HL-60/S4 treated with retinoic acid at 250 ng/mL for 4 days and 3 days (cell line): ENCODE results near the gene SLC8A1.

Experiments
- in situ Hi-C: fragments of 300-500 bp; cut with MboI; formaldehyde crosslinking; loops from 2 replicates; pipeline ENCODE4 v1.7.0; 2022; ENCODE audit warnings: low sequenced_read_pairs

The SLC8A1 gene

GRCh38 chr2:40451918-40452605 lies at the start of gene SLC8A1:
SLC8A1 (minus strand) TSS chr2:40452090.
- in situ Hi-C loops: no loop called here

GRCh38 chr2:40499437-40499836 lies 47.5 kb upstream of the SLC8A1 start:
- in situ Hi-C loops: no loop called here

- in situ Hi-C loops: no loop called here
Observed at GRCh38 chr2:40497251-40497859, 45.5 kb upstream of the SLC8A1 start.

- in situ Hi-C loops: no loop called here
Observed at GRCh38 chr2:40489678-40489960, 37.7 kb upstream of the SLC8A1 start.

- in situ Hi-C loops: no loop called here
Observed at GRCh38 chr2:40488927-40489677, 37.2 kb upstream of the SLC8A1 start.

- in situ Hi-C loops: no loop called here
Observed at GRCh38 chr2:40488101-40488601, 36.3 kb upstream of the SLC8A1 start.

- in situ Hi-C loops: no loop called here
Observed at GRCh38 chr2:40487602-40488001, 35.7 kb upstream of the SLC8A1 start.

- in situ Hi-C loops: no loop called here
Observed at GRCh38 chr2:40485854-40486253, 34.0 kb upstream of the SLC8A1 start.

GRCh38 chr2:40485318-40485717 lies 33.4 kb upstream of the SLC8A1 start:
- in situ Hi-C loops: no loop called here

GRCh38 chr2:40483549-40484243 lies 31.8 kb upstream of the SLC8A1 start:
- in situ Hi-C loops: no loop called here

- in situ Hi-C loops: no loop called here
Observed at GRCh38 chr2:40480596-40480995, 28.7 kb upstream of the SLC8A1 start.

GRCh38 chr2:40480073-40480472 lies 28.2 kb upstream of the SLC8A1 start:
- in situ Hi-C loops: no loop called here

- in situ Hi-C loops: no loop called here
Observed at GRCh38 chr2:40477361-40477760, 25.5 kb upstream of the SLC8A1 start.

GRCh38 chr2:40476436-40476835 lies 24.5 kb upstream of the SLC8A1 start:
- in situ Hi-C loops: no loop called here

GRCh38 chr2:40474306-40474705 lies 22.4 kb upstream of the SLC8A1 start:
- in situ Hi-C loops: no loop called here

- in situ Hi-C loops: no loop called here
Observed at GRCh38 chr2:40471866-40472265, 20.0 kb upstream of the SLC8A1 start.

GRCh38 chr2:40470822-40471813 lies 19.2 kb upstream of the SLC8A1 start:
- in situ Hi-C loops: no loop called here

- in situ Hi-C loops: no loop called here
Observed at GRCh38 chr2:40466935-40467572, 15.2 kb upstream of the SLC8A1 start.

GRCh38 chr2:40466332-40466906 lies 14.5 kb upstream of the SLC8A1 start:
- in situ Hi-C loops: no loop called here
